Posterior cingulate gyrus (tissue), 11 donors: Measurements from ENCODE around the gene SYCP3.
"Not testable (repeated sequence)": the region's sequence is repeated elsewhere in the genome, so short reads cannot be mapped to it uniquely, and the experiment has no call there.

Experiments
- DNase-seq, 10 donors: peaks; one replicate each; pipeline versions ENCODE4 v3.0.0 to v3.0.0-alpha.2; 2020 to 2021; ENCODE audit warnings: mixed read lengths in 3 of 10
- intact Hi-C: fragments of 100-400 bp; cut with DNase I; formaldehyde crosslinking; loops from one replicate; pipeline ENCODE4 v1.15.1; 2023

Gene SYCP3

DNA sequence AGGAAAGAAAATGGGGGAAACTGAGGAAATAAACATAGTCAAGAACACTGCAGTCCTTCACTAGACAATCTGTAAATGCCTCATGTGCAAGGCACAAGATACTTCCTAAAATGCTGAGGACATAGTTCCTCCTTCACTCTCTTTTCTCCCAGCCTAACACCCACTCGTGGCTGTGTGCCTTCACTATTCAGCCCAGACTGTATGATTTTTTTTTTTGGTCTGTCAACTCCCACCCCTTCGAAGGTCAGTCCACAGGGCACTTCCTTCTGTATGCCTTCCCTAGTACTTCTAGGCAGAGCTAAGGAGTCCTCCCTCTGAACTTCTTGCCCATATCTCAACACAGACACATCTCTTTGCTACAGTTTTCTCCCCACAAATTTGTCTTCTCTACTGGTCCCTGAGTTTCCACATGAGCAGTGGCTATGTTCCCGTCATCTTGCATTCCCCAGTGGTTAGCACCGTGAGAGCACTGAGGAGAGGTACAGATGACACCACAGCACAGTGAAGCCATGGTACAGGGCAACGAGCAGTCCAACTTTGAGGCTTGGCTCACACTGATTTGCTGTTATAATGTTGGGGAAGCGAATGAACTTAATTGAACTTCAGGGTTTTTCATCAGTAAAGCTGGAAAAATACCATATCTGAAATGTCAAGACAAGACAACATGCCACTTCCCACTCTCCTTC lies 24.1 kb upstream of the SYCP3 start:
- intact Hi-C loops: loop anchor here (10.0 kb wide), 1 partner anchor 189 kb away; no protein-coding TSS in a partner anchor
- no peak for DNase-seq

DNA sequence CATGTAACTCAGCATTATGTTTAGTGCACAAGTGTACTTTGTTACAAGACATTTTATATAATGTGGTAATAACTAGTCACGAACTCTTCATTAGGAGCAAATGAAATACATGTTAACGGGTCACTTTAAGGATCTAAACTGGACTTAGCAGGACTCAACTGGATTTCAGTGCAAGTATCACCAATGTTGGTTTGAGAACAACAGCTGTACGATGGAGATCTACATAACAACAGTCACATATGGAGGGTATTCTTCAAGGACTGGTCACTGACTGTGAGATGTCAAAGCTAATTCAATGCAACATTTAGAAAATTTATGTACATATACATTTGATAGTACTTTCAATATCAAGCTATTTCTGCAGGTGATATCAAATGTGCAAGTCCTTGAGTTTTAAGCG lies 22.5 kb upstream of the SYCP3 start:
- intact Hi-C loops: loop anchor here (10.0 kb wide), 1 partner anchor 187 kb away; no protein-coding TSS in a partner anchor
- DNase-seq: no peak

DNA sequence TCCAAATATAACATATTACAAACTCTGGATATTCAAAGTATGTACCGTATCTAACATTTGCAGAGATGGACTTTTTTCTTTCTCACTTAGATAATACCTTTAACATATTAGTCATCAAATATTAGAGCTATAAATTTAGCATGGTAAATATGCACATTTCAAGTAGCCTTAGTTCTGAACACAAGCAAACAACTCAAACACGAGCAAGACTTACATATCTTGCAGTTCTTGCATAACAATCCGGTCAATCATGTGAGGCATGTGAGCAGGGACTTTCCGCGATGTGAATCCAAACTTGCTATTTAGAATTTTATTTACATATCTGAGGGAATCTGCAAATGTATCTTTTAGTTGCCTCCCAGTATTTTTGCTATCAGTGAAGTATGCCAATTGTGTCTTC lies 22.1 kb upstream of the SYCP3 start:
- intact Hi-C loops: loop anchor here (10.0 kb wide), 1 partner anchor 187 kb away; no protein-coding TSS in a partner anchor
- no peak for DNase-seq

DNA sequence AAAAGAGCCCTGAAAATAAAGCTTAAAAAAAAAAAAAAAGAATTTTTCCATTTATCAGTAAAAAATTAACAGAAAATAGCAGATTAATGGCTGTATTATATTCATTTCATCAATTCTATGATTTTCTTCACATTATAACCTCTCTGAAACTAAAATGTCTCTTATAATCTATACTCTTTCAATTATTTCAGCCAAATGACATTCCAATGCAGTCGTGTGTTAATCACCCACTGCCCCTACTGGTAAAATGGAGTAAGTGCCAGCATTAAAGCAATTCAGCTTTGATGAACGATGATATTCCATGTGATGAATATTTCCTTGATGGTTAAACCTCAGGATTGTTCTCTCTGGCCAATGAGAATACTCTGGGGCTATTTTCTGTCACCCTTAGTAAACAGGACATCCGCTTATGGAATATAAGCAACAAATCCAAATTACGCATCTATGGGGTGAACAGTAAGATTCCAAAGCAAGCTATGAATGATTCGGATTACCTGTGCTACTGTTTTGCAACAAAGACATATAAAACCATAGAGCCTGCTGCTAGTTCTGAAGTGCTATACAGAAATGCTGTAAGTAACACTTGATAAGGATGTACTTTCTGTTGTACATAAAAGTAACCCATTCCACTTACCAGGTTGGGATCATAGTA lies 20.3 kb upstream of the SYCP3 start:
- intact Hi-C loops: loop anchor here (10.0 kb wide), 2 partner anchors 185 to 345 kb away; no protein-coding TSS in a partner anchor
- no peak for DNase-seq

DNA sequence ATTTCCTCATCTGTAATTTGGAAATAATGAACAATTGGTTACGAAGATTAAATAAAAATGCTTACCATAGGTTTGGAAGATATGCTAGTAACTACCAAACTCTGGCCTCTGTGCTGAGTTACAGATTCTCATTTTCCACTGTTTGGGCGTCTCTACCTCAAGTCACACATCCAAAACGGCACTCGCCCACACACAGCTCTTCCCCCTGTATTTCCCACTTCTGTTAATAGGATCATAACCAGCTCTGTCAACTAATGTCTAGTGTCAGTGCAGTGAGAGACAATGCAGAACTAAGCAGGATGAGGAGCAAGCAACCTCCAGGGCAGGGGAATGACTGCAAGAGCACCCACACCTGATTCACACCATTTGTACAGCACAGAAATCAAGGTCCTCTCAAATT lies 10.9 kb upstream of the SYCP3 start:
- intact Hi-C loops: loop anchor here (10.0 kb wide), 1 partner anchor 335 kb away; no protein-coding TSS in a partner anchor
- no peak for DNase-seq

DNA sequence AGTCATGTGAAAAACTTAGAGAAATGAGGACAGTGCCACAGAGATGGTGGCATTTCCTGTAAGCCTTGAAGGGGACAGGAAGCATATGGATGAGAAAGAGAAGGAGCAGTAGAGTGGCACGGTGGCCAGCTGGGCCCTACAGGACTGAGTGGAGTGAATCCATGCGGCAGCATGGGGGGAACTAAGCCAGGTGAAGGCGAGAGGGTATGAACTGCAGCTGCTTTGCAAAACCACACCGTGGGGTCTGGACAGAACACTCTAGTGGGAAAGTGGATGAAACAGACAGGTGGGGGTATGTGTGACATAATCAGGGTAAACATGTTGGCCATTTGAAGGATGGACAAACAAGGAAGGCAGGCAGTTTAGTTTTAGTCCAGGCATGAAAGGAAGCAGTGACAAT lies 10.4 kb upstream of the SYCP3 start:
- no peak for DNase-seq
- intact Hi-C loops: loop anchor here (10.0 kb wide), 1 partner anchor 335 kb away; no protein-coding TSS in a partner anchor

DNA sequence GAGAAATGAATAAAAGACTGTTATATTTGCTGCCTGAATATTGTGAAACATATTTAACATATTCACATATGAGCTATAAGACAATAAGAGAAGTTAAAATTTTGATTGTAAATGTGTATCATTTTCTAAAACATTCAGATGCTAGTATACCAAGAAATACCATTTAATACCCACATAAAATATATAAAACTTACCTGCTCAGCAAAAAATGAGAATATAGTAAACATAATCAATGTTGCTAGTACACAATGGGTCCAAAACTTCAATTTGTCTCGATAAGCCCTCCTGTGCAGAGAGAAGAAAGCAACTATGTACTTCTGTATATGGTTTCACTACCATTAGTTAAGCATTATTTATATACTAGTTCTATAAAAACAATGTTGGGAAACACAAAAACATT lies 9.6 kb upstream of the SYCP3 start:
- DNase-seq: no peak
- intact Hi-C loops: no loop called here

DNA sequence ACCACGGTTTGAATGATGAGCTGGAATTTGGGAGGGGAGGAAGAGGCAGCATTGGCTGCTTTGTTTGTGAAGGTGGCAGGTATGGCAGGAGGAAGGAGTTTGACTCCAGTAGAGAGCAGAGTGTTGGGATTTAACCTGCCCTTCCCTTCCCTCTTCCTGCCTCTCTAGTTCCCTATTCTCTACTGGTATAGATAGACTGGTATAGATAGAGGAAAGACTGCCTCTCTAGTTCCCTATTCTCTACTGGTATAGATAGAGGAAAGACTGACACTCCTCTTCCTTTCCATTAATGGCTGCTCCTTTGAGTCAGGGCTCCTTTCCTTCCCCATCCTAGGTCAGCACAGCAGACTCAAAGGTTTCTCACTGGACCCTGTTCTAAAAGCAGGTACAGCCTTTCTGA lies 8.4 kb upstream of the SYCP3 start:
- no peak for DNase-seq
- intact Hi-C loops: no loop called here

DNA sequence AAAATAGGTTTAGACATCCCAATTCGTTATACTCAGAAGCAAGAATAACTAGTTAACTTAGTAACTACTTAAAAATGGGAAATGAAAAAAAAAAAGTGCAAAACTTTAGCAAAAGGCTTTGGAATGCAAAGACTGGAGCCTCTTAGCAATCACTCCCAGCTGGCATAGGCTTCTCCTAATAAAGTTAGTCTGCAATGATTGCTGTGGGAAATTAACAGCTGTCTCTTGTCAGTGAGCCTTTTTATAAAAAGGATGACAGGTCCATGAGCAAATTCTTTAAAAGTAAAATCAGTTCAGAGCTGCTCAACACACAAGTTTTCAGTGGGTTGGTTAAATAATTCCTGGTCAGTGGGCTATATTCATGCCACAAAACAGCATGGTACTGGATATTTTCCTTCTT lies 7.4 kb upstream of the SYCP3 start:
- DNase-seq: no peak
- intact Hi-C loops: no loop called here

DNA sequence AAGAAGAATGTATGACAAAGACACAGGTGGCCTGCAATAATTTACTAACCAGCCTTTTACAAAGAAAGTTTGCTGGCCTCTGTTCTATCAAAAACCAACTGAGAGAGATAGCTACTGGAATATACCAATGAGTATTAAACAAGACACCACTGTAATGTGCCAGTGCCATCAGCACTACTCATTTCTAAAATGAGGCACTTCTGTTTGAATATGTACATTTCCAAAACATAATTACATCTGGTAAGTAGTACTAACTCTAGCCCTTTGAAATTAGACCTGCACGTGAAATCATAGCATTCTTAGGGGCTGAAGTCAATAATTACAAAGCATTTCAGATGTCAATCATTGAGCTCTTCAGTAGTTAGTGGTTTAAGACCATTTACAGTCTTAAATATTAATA lies 6.9 kb upstream of the SYCP3 start:
- intact Hi-C loops: no loop called here
- DNase-seq: no peak

DNA sequence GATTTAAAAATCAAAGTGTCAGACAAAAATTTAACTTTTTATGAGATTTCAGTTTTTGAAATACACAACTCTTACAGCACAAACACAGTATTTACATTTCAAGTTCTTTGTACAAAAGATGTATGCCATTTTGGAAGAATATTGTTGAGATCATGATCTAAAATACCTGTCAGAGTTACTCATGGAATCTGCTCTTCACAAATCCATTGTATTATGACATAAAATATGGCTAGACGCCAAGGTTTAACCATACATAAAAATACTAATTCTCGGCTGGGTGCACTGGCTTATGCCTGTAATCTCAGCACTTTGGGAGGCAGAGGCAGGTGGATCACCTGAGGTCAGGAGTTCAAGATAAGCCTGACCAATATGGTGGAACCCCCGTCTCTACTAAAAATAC lies 6.2 kb upstream of the SYCP3 start:
- no peak for DNase-seq
- intact Hi-C loops: no loop called here

DNA sequence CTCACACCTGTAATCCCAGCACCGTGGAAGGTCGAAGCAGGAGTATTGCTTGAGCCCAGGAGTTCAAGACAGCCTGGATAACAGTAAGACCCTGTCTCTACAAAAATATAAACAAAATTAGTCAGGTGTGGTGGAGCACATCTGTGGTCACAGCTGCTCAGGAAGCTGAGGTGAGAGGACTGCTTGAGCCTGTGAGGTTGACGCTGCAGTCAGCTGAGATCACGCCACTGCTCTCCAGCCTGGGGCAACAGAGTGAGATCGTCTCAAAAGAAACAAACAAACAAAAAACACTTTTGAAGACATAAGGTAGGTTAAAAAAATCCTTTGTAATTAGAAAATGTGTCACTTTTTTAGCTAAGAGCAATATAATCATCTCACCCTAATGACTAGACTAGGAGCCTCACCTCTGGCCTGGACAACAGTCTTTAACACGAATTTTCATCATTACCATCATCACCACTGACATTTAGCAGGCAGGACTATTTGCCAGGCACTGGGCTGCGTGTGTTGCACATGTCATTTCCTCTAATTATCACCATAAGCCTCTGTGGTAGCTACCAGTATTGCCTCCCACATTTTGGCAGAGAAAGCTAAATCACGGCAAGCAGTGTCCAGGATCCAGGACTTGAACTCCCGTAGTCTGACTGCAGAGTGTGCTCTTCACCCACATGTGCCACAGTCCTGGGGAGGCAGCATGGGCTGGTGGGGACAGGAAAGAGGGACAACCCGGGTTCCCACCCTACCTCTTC lies 4.6 kb upstream of the SYCP3 start:
- DNase-seq: no peak

DNA sequence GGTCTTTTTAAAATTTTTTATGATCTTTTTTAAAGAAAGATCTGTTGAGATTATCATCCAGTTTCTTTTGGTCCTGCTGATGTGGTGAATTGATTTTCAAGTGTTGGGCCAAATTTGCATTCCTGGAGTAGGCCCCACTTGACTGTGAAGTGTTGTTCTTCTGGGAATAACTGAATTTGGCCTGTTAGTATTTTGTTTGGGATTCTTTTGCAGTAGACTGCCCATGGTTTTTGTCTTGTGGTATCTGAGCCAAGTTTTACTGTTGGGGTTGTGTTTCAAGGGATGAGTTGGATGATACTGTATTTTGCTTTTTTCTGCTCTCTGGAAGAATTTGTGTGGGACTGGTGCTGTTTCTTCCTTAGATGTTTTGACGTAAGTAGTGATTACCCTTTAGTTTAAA lies 4.0 kb upstream of the SYCP3 start:
- DNase-seq: no peak
- intact Hi-C loops: no loop called here

More for the DNA sequence above, 4.6 kb upstream of the SYCP3 start:
- intact Hi-C loops: no loop called here

DNA sequence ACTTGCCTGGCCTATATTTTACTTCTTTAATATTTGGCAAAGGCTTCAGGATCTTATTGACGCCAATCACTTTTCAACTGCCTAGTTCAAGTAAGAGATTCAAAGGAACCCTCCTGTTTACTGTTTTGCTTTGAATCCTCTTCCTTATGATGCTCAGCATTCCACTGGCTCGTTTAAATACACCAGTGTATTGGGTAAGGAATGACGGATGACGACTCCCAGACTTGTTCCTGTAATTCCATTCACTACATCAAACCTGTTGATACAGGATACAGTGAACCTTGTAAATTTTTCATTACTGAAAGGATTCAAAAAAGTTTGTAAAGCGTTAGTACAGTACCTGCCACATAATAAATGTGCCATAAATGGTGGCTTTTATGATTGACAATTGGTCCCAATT lies 1.7 kb upstream of the SYCP3 start:
- DNase-seq: no peak
- intact Hi-C loops: no loop called here

DNA sequence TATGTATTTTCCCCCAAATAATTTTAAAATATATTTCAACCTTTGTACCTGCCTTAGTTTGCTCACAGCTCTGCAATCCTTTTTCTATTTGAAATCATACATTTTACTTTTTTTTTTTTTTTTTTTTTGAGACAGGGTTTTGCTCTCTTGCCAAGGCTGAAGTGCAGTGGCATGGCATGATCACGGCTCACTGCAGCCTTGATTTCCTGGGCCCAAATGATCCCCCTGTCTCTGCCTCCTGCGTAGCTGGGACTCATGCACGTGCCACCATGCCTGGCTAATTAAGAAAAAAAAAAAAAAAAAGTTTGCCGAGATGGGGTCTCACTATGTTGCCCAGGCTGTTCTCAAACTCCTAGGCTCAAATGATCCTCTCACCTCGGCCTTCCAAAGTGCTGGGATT lies 1.3 kb upstream of the SYCP3 start:
- intact Hi-C loops: no loop called here
- DNase-seq: no peak

DNA sequence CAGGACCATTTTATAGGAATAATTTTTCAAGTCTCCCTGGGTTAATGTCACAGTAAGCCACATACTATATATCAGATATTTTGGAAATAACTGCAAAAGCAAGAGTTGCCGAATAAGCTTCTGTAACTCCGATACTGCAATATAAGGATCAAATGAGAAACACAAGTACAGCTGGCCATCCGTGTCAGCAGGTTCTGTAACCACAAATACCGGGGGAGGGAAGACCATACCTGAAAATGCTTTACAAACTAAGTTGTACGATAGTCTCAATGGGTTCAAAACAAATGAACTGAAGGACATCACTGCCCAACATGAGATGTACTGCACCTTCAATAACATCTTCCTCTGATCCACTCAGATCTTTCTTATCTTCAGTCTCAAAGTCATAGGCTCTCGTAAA lies 1.8 kb downstream of the SYCP3 start:
- DNase-seq: no peak
- intact Hi-C loops: no loop called here

DNA sequence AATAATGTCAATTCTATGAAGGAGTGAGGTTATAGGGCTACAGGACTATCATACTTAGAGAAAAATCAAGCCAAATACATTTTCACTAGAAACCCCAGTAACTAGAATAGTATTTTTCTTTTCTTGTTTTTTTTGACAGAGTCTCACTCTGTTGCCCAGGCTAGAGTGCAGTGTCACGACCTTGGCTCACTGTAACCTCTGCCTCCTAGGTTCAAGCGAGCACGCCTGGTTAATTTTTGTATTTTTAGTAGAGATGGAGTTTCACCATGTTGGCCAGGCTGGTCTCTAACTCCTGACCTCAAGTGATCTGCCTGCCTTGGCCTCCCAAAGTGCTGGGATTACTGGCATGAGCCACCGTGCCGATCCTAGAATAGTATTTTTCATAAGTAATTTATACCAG lies 4.8 kb downstream of the SYCP3 start:
- DNase-seq, intact Hi-C loops: not testable (repeated sequence)

DNA sequence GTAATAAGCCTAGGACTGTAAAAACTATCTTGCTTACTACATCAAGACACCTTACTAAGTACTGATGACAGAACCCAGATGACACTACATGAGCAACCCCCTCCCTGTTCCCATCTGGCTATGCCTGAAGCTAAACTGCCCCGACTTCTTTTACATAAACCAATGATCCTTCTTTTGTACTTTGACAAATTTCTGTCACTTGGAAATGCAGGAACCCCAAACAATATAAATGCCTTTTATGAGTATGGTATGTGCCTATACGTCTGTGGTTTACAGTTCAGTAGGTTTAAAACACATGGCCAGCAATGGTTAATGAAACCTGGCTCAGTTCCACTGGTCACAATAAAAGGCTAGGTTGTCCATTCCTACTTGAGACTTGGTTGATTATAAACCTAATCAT lies 6.1 kb downstream of the SYCP3 start:
- DNase-seq: no peak
- intact Hi-C loops: no loop called here

DNA sequence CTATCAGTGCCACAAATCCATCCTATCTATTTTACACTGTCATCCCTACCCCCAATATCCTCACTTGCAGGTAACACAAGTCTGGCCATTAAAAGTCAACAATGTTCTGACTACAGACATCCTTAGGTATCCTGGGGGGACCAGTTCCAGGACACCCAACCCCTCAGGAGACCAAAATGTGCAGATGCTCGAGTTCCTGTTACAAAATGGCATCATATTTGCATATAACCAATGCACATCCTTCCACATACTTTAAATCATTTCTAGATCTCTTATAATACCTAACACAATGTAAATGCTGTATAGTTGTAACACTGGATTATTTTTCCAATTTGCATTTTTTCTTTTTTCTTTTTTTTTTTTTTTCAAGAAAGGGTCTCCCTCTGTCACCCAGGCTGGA lies 6.9 kb downstream of the SYCP3 start:
- no peak for DNase-seq
- intact Hi-C loops: no loop called here

DNA sequence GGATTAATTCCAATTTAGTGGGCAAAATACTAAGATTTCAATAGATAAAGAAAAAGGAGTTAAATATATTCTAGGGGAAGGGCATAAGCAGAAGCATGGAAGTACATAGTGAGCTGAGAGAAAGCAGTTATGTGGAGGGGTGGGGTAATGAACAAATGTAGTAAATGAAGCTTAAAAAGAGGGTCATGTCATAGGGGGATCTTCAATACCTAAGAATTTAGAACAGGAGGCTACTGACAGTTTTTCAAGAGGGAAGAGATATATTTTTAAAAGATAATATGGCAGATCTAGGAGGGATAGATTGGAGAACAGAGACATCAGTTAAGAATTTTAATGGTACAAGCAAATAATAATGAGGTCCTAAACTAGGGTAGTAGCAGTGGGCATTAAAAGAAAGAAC lies 9.4 kb downstream of the SYCP3 start:
- intact Hi-C loops: no loop called here
- no peak for DNase-seq

DNA sequence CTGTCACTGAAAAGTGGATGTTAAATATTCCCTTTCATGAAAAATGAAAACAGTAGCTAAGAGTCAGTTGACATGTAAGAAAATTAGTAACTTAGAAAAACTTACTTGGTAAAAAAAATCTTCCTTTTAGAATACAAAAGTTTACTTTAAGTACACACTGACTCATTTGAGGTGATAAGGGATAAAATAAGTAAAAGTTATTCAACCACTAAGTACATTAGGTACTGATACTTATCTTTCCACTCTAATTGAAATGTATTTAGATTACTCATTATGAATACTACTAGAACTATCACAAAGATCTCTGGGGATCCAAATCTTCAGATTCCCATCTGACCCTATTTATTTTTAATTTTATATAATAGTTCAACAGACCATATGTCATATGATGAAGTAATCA lies 12.2 kb downstream of the SYCP3 start:
- intact Hi-C loops: no loop called here
- no peak for DNase-seq

DNA sequence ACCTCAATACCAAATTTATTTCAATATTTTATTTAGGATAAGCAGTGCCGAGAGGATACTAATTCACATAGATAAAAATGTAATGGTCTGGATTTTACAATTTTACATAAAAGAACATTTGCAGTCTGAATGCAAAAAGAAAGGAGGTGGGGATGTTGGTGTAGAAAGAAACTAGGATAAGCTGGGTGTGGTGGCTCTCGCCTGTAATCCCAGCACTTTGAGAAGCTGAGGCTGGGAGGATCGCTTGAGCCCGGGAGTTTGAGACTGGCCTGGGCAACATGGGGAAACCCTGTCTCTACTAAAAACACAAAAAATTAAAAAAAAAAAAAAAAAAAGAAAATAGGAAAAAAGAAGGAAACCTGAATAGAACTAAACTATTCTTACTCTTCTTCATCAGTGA lies 16.9 kb downstream of the SYCP3 start:
- intact Hi-C loops: no loop called here
- DNase-seq: no peak
